K562 (cell line): Measurements from ENCODE around the gene CARD9. TPM values are rescaled to one million over a fixed set of nuclear protein-coding genes. Genes with fewer than 3 reads are reported as not detected.
"Not testable (repeated sequence)": the region's sequence is repeated elsewhere in the genome, so short reads cannot be mapped to it uniquely, and the experiment has no call there.

Source experiments
- ATAC-seq: fragments of 200-7000 bp; cut with Tn5 transposase; 3 replicates; pipeline ENCODE4 v1.9.1; 2020; ENCODE audit warnings: moderate library complexity
- BruUV-seq: library from RNA; stranded (reverse); fragments of 400-500 nt; replicated peaks from 2 replicates; lab custom pipeline; 2021; lab: Mats Ljungman, UMichigan
- CTCF ChIA-PET: fragments of 300-600 bp; formaldehyde crosslinking; extraction: SDS; loops from one replicate; lab custom pipeline; 2021; ENCODE audit warnings: low intra/inter-chr PET ratio; lab: Yijun Ruan, JAX
- POLR2A ChIA-PET: fragments of 300-600, 350-650 bp; sonication (Branson Sonifier 250); formaldehyde crosslinking; extraction: SDS; loops from one replicate; lab custom pipeline; 2021; ENCODE audit warnings: antibody characterized with exemption, inconsistent platforms; lab: Yijun Ruan, JAX
- DNase-seq, 4 experiments: peaks; one replicate each; pipeline versions ENCODE4 v3.0.0 to v3.0.0-alpha.2; 2011 to 2018; ENCODE audit warnings: low spot score in 3 of 4, mixed read lengths in 3 of 4; ENCODE audit errors: extremely low read depth in 1 of 4
- FAIRE-seq: peaks from 2 replicates; lab custom pipeline; 2011; peaks lifted over from hg19 to GRCh38; lab: Jason Lieb, UNC
- H2AFZ ChIP-seq: 2 replicates; pipeline ENCODE4 v1.6.0; 2011; ENCODE audit warnings: low read depth, low read length, control low read depth, inconsistent platforms
- H3K27ac ChIP-seq: fragments of 200-600 bp; 3 replicates; pipeline ENCODE4 v1.8.0; 2011; ENCODE audit warnings: low read depth, mild to moderate bottlenecking, control low read depth, inconsistent platforms, low read length, moderate library complexity, mixed read lengths; ENCODE audit errors: extremely low read depth
- H3K27me3 ChIP-seq, 2 experiments: fragments of 300-600 bp in 1 of 2; 2 replicates in 1 of 2; 3 replicates in 1 of 2; pipeline versions ENCODE4 v1.6.0 to v1.8.0; 2011; ENCODE audit warnings: inconsistent platforms in 2 of 2, low read length in 2 of 2, mild to moderate bottlenecking in 1 of 2, mixed read lengths in 1 of 2, moderate library complexity in 1 of 2; ENCODE audit not compliant: control insufficient read depth in 2 of 2, insufficient read depth in 2 of 2
- H3K36me3 ChIP-seq: fragments of 300-600 bp; 3 replicates; pipeline ENCODE4 v1.8.0; 2011; ENCODE audit warnings: mild to moderate bottlenecking, low read length, inconsistent platforms; ENCODE audit not compliant: control insufficient read depth, insufficient read depth
- H3K4me1 ChIP-seq, 2 experiments: fragments of 200-600 bp in 1 of 2; replicated peaks in 1 of 2; 2 replicates in 1 of 2; 3 replicates in 1 of 2; pipeline versions ENCODE4 v1.5.1 to v1.8.0; 2011; ENCODE audit warnings: inconsistent platforms in 2 of 2, low read length in 2 of 2, mild to moderate bottlenecking in 1 of 2, mixed read lengths in 1 of 2, moderate library complexity in 1 of 2; ENCODE audit not compliant: control insufficient read depth in 2 of 2, insufficient read depth in 2 of 2
- H3K4me2 ChIP-seq: 2 replicates; pipeline ENCODE4 v1.6.1; 2011; ENCODE audit warnings: low read length, control low read depth, inconsistent platforms, mixed read lengths; ENCODE audit not compliant: insufficient read depth
- H3K4me3 ChIP-seq: fragments of 200-600 bp; sonication (generic), shearing (Covaris generic); 2 replicates; pipeline ENCODE4 v1.5.1; 2016; ENCODE audit warnings: control low read depth, inconsistent platforms
- H3K79me2 ChIP-seq: fragments of 200-600 bp; 3 replicates; pipeline ENCODE4 v1.8.0; 2011; ENCODE audit warnings: low read length, inconsistent platforms; ENCODE audit not compliant: control insufficient read depth, insufficient read depth
- H3K9ac ChIP-seq, 2 experiments: 2 replicates each; pipeline versions ENCODE4 v1.6.0 to v1.6.1; 2011; ENCODE audit warnings: low read depth in 2 of 2, low read length in 2 of 2, control low read depth in 1 of 2, inconsistent platforms in 1 of 2, mild to moderate bottlenecking in 1 of 2, mixed read lengths in 1 of 2; ENCODE audit not compliant: insufficient read depth in 1 of 2
- H3K9me1 ChIP-seq: one replicate; pipeline ENCODE4 v1.6.0; 2011; ENCODE audit warnings: inconsistent platforms, mild to moderate bottlenecking, low read length, moderate library complexity; ENCODE audit not compliant: control insufficient read depth, insufficient read depth
- H3K9me3 ChIP-seq: replicated peaks from 2 replicates; pipeline ENCODE4 v1.5.1; 2011; ENCODE audit warnings: low read depth, low read length, inconsistent platforms; ENCODE audit not compliant: control insufficient read depth, insufficient read depth
- H4K20me1 ChIP-seq: replicated peaks from 2 replicates; pipeline ENCODE4 v1.6.1; 2011; ENCODE audit warnings: low read length, inconsistent platforms, mixed read lengths; ENCODE audit not compliant: control insufficient read depth, insufficient read depth
- ATF7 ChIP-seq: fragments of 450-650 bp; IDR thresholded peaks from 2 replicates; pipeline ENCODE4 v1.7.1; 2014; ENCODE audit warnings: mild to moderate bottlenecking, moderate library complexity
- EGR1 ChIP-seq: fragments of 450-650 bp; conservative IDR thresholded peaks from 2 replicates; pipeline ENCODE4 v1.6.1; 2017; ENCODE audit warnings: mild to moderate bottlenecking
- POLR2G ChIP-seq: fragments of 200-400 bp; formaldehyde crosslinking; IDR thresholded peaks from 2 replicates; pipeline ENCODE4 v1.6.1; 2017; ENCODE audit warnings: low read depth, mild to moderate bottlenecking, antibody characterized with exemption, low read length, moderate library complexity
- PTBP1 ChIP-seq: fragments of 200-400 bp; formaldehyde crosslinking; IDR thresholded peaks from 2 replicates; pipeline ENCODE4 v1.6.1; 2017; ENCODE audit warnings: low read depth, low read length
- ZKSCAN1 ChIP-seq: fragments of 150-350 bp; IDR thresholded peaks from 2 replicates; pipeline ENCODE4 v1.6.1; 2016; ENCODE audit warnings: low read depth, low read length
- WGBS: fragments of 100-300 bp; shearing (Covaris generic); methylation state at CpG from one replicate; pipeline ENCODE4 v1.1.6; 2016; ENCODE audit warnings: low coverage, mixed read lengths; ENCODE audit not compliant: insufficient coverage; ENCODE audit errors: missing lambda C conversion rate; 5-methylcytosine and 5-hydroxymethylcytosine counted together
- in situ Hi-C: fragments of 300-500 bp; cut with MboI; formaldehyde crosslinking; loops from 4 replicates; pipeline ENCODE4 v1.15.0; 2018; ENCODE audit warnings: inconsistent platforms, mixed read lengths
- intact Hi-C: fragments of 100-400 bp; cut with micrococcal nuclease; formaldehyde crosslinking; loops from 2 replicates; pipeline ENCODE4 v1.14.2; 2022
- polyA plus RNA-seq, 8 experiments: library from polyadenylated mRNA; depleted of rRNA in 4 of 8; stranded (reverse) in 5 of 8; unstranded in 3 of 8; fragments of >200 nt; fragmentation: Nextera tagmentation in 2 of 8; fragmentation: Illumina TruSeq in 1 of 8; extraction: Ambion mirVana in 2 of 8; extraction: Trizol in 1 of 8; gene quantifications; 2 replicates each; pipeline versions ENCODE4 v1.2.1 to v1.2.3, GENCODE V29; 2011 to 2014; ENCODE audit warnings: inconsistent platforms in 1 of 8, missing spikeins in 1 of 8
- total RNA-seq, 7 experiments: library from RNA; depleted of rRNA in 6 of 7; stranded (reverse); fragments of >200 nt in 6 of 7; fragmentation: Illumina TruSeq in 2 of 7; extraction: Trizol in 2 of 7; gene quantifications; 2 replicates each; pipeline versions ENCODE4 v1.2.1 to v1.2.3, GENCODE V29; 2011 to 2021; ENCODE audit warnings: low replicate concordance in 1 of 7
- TF ChIP-seq, protein P1 (sequence below): sonication (generic); formaldehyde crosslinking; IDR thresholded peaks from 2 replicates; pipeline ENCODE4 v1.9.0; 2022; ENCODE audit warnings: mild to moderate bottlenecking, missing genetic modification reagents

CARD9 gene
- total and polyA plus RNA-seq, 9 of the 15 experiments (the other 6 are each of a cell fraction or from before 2014, with no cell fraction given), result 1.7 to 53.0 (median 9.7) TPM

DNA sequence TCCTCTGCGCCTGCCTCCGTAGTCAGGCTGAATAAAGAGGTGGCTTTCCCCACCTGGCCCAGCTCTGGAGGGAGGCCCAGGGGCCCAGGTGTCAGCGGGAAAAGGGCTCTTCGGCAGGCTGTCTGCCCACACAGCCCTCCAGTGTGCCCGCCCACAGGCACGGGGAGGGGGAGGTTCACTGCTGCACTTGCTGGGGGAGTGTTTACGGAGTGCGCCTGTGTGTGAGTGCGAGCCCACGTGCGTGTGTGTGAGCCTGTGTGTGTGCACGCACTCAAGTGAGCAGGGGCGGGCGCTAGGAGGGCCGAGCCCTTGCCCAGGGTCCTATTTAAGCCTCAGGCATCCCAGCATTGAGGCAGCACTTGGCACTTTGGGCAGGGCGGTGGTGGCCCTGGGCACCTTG is 20.8 kb downstream of the CARD9 start:
- peak in 3 of 4 experiments; percentile 28 to 49 (median 44) for DNase-seq
- Histone ChIP-seq H3K9ac (peak overlapping the region in 1 of 2 experiments; percentile 68; a peak in 2 of 4 replicates), H2AFZ (no peak overlapping the region), H3K9me1 (no peaks in the 10 kb centered on the region), H3K36me3 (no peaks in the 10 kb centered on the region), H3K79me2 (no peaks in the 10 kb centered on the region), H3K4me3 (no peak overlapping the region), H3K27ac (no peak overlapping the region), H3K4me1 (peaks cover 0 to 94% of the 10 kb centered on the region in 2 experiments; a peak in 4 of 5 replicates), H3K4me2 (no peak overlapping the region), H4K20me1 (no peaks in the 10 kb centered on the region; the same call in 1 of the 2 replicates), H3K27me3 (no peaks in the 10 kb centered on the region), H3K9me3 (no peaks in the 10 kb centered on the region)
- CTCF ChIA-PET, result interaction anchor here (0.7 kb wide), 1 partner anchor 1112 kb away, joined by 4 read pairs; no protein-coding TSS in a partner anchor
- intact Hi-C loops (no loop called here), in situ Hi-C loops (no loop called here)
- POLR2A ChIA-PET, result no interaction called here
- 34% methylated on average over 9 of the region's 16 CpGs for WGBS
- no peak for FAIRE-seq
- TF ChIP-seq ATF7 (no peak), POLR2G (0 out of 2 replicates have a peak, but pooled peaks have one; percentile 7), PTBP1 (no peak), EGR1 (peak; percentile 33; the same call in 1 of the 2 replicates)
- TF ChIP-seq, protein P1, sequence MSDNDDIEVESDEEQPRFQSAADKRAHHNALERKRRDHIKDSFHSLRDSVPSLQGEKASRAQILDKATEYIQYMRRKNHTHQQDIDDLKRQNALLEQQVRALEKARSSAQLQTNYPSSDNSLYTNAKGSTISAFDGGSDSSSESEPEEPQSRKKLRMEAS (CRISPR knock-in tag), result peak; percentile 47; the same call in 1 of the 2 replicates
- peak; percentile 5; the same call in 1 of the 3 replicates for ATAC-seq
- BruUV-seq, result no TSS peak

DNA sequence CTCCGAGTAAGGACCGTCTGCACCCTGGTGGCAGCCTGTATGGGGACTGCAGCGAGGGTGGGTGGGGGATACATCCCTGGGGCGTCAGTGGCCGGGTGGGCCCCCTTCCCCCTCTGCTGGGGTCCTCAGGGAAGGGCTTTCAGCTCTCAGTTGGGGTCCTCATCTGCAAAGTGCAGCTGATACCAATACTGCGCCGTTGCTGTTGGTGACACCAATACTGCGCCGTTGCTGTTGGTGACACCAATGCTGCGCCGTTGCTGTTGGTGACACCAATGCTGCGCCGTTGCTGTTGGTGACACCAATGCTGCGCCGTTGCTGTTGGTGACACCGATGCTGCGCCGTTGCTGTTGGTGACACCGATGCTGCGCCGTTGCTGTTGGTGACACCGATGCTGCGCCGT is 21.6 kb downstream of the CARD9 start:
- TF ChIP-seq POLR2G (0 out of 2 replicates have a peak, but pooled peaks have one; percentile 1), ZKSCAN1 (peak; percentile 16; the same call in 1 of the 2 replicates)
- BruUV-seq, H3K4me3 ChIP-seq, H3K36me3 ChIP-seq, H3K9me3 ChIP-seq, ATAC-seq, H4K20me1 ChIP-seq, intact Hi-C loops, H3K79me2 ChIP-seq, H3K9me1 ChIP-seq, H3K27ac ChIP-seq, DNase-seq, CTCF ChIA-PET, in situ Hi-C loops, H2AFZ ChIP-seq, H3K4me2 ChIP-seq, FAIRE-seq, H3K27me3 ChIP-seq, H3K9ac ChIP-seq: not testable (repeated sequence)
- peaks cover 0 to 93% of the 10 kb centered on the region in 2 experiments; a peak in 4 of 5 replicates for H3K4me1 ChIP-seq
- POLR2A ChIA-PET, result interaction anchor here (0.6 to 1.0 kb wide), 2 partner anchors 12 to 959 kb away, joined by 3 to 6 read pairs; partner anchors contain the start of gene DNLZ
- WGBS, result 32% methylated on average over 5 of the region's 24 CpGs
